Muscle layer of colon (tissue), 2 donors: ENCODE measurements around the gene FIBCD1.

ENCODE experiments used
- H3K27ac ChIP-seq: one replicate; pipeline ENCODE4 v1.7.0; 2013; ENCODE audit warnings: low read depth, mild to moderate bottlenecking, low read length, moderate library complexity
- H3K27me3 ChIP-seq, 2 donors: one replicate each; pipeline ENCODE4 v1.7.0; 2013; ENCODE audit warnings: low read length in 2 of 2, mild to moderate bottlenecking in 2 of 2; ENCODE audit not compliant: insufficient read depth in 2 of 2, control insufficient read depth in 1 of 2
- H3K36me3 ChIP-seq: one replicate; pipeline ENCODE4 v1.7.0; 2013; ENCODE audit warnings: mild to moderate bottlenecking, low read length; ENCODE audit not compliant: insufficient read depth
- H3K4me1 ChIP-seq: one replicate; pipeline ENCODE4 v1.7.0; 2013; ENCODE audit warnings: mild to moderate bottlenecking, low read length; ENCODE audit not compliant: insufficient read depth
- H3K4me3 ChIP-seq, 2 donors: one replicate each; pipeline ENCODE4 v1.7.0; 2013; ENCODE audit warnings: low read length in 2 of 2, low read depth in 1 of 2, mild to moderate bottlenecking in 1 of 2, moderate library complexity in 1 of 2
- H3K9ac ChIP-seq: one replicate; pipeline ENCODE4 v1.7.0; 2013; ENCODE audit warnings: low read length
- H3K9me3 ChIP-seq: one replicate; pipeline ENCODE4 v1.7.0; 2013; ENCODE audit warnings: mild to moderate bottlenecking, low read length
- donor health status: abdominal sarcoma.
- donor health status: Adenocarcinoma of cecum.

Gene FIBCD1

GRCh38 chr9:130948266-130948665, 9.2 kb upstream of the FIBCD1 start:
- Histone ChIP-seq H3K9ac (no peak overlapping the region), H3K36me3 (no peaks in the 10 kb centered on the region), H3K27ac (no peak overlapping the region), H3K9me3 (no peaks in the 10 kb centered on the region), H3K4me1 (no peaks in the 10 kb centered on the region), H3K4me3 (no peak overlapping the region), H3K27me3 (peaks cover 0 to 5% of the 10 kb centered on the region in 2 donors)

GRCh38 chr9:130947618-130948140, 8.6 kb upstream of the FIBCD1 start:
- Histone ChIP-seq H3K27me3 (peaks cover 0 to 7% of the 10 kb centered on the region in 2 donors), H3K27ac (no peak overlapping the region), H3K4me3 (no peak overlapping the region)

DNA sequence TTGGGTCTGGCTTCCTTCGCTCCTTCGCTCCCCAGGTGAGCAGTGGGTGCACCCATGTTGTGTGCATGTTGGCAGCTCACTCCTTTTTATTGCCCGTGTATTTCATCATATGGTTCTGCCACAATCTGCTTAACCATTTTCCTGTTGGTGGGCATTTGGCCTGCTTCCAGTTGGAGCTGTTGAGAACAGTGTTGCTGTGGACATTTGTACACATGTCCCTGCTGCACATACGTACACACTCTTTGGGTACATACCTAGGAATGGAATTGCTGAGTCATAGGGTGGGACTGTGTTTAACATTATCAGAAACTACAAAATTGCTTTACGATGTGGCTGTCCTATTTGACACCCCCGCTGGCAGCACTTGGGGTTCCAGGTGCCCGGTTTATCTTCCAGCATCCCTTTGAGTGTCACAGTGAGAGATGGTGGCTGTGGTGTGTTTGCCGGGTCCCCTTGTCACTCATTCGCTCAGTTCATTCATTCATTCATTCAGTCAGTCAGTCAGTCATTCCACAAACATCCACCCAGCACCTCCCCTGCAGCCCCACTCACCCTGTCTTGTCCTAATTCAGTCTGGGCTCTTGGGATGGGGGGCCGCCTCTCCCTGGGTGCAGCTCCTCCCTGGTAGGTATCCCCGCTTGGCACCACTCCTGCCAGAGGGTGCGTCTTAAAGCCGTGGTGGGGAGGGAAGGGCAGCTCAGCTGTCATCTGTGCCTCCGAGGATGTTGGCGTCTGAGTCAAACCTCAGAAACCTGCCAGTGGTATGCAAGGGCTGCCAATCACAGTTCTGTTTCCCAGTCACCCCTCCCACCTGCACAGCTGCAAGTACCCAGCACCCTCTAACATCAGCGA, 7.9 kb upstream of the FIBCD1 start:
- H3K27me3 ChIP-seq, result peaks cover 4 to 9% of the 10 kb centered on the region in 2 donors
- no peaks in the 10 kb centered on the region for H3K4me1 ChIP-seq
- no peak overlapping the region for H3K4me3 ChIP-seq
- H3K36me3 ChIP-seq, result no peaks in the 10 kb centered on the region
- H3K9ac ChIP-seq, result no peak overlapping the region
- H3K27ac ChIP-seq, result no peak overlapping the region
- H3K9me3 ChIP-seq, result no peaks in the 10 kb centered on the region

More at GRCh38 chr9:130947618-130948140, 8.6 kb upstream of the FIBCD1 start:
- Histone ChIP-seq H3K9me3 (no peaks in the 10 kb centered on the region), H3K9ac (no peak overlapping the region), H3K4me1 (no peaks in the 10 kb centered on the region), H3K36me3 (no peaks in the 10 kb centered on the region)

GRCh38 chr9:130945173-130945572, 6.1 kb upstream of the FIBCD1 start:
- Histone ChIP-seq H3K4me1 (no peaks in the 10 kb centered on the region), H3K4me3 (no peak overlapping the region), H3K9ac (no peak overlapping the region), H3K27ac (no peak overlapping the region), H3K27me3 (peaks cover 14 to 27% of the 10 kb centered on the region in 2 donors), H3K36me3 (no peaks in the 10 kb centered on the region), H3K9me3 (no peaks in the 10 kb centered on the region)

DNA sequence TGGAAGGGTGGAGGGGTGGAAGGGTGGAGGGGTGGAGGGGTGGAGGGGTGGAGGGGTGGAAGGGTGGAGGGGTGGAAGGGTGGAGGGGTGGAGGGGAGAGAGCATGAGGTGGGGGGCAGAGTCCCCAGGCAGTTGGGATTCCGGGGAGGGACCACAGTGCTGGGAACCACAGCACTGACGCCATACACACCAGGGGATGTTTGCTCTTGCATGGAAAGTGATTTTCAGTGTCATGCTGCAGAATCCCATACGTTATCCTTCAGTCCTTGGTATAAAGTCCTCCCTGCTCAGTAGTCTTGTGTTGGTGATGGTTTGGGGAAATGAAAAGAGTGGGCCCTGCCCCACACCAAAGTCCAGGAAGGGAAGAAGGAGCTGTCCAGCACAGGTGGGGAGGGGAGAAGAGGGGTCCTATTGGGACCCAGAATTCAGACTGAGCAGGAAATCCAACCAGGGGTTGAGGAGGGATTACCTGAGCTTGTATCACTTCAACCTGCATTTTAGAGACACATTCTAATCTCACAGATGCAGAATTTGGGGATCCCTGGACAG, 5.5 kb upstream of the FIBCD1 start:
- no peaks in the 10 kb centered on the region for H3K9me3 ChIP-seq
- H3K4me1 ChIP-seq, result no peaks in the 10 kb centered on the region
- H3K27ac ChIP-seq, result no peak overlapping the region
- no peak overlapping the region for H3K4me3 ChIP-seq
- H3K9ac ChIP-seq, result no peak overlapping the region
- H3K36me3 ChIP-seq, result no peaks in the 10 kb centered on the region
- peaks cover 16 to 33% of the 10 kb centered on the region in 2 donors for H3K27me3 ChIP-seq

- no peak overlapping the region for H3K4me3 ChIP-seq
- no peaks in the 10 kb centered on the region for H3K36me3 ChIP-seq
- H3K27me3 ChIP-seq, result peaks cover 16 to 41% of the 10 kb centered on the region in 2 donors
- no peak overlapping the region for H3K27ac ChIP-seq
- no peaks in the 10 kb centered on the region for H3K9me3 ChIP-seq
- no peak overlapping the region for H3K9ac ChIP-seq
- no peaks in the 10 kb centered on the region for H3K4me1 ChIP-seq
Measured at GRCh38 chr9:130943777-130944176, 4.7 kb upstream of the FIBCD1 start.

DNA sequence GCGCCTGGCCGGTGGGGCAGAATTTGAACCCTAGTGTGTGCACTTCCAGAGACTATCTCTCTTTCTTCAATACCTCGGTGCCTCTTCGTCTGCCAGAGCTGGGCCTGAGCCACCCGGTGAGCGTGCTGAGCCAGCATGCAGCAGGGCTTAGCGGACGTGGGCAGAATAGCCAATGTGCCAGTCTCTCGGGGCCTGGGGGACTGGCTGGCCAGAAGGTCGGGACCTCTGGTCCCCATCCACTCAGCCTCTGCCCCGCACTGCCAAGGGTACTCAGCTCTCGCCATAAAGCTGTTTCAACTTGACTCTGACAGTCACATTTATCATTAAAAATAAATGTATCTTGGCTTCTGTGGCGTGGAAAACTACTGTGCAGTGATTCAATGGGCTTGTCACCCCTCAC, 4.2 kb upstream of the FIBCD1 start:
- Histone ChIP-seq H3K36me3 (no peaks in the 10 kb centered on the region), H3K27me3 (peaks cover 16 to 45% of the 10 kb centered on the region in 2 donors), H3K4me3 (no peak overlapping the region), H3K27ac (no peak overlapping the region), H3K4me1 (no peaks in the 10 kb centered on the region), H3K9ac (no peak overlapping the region), H3K9me3 (no peaks in the 10 kb centered on the region)

GRCh38 chr9:130942679-130943078, 3.6 kb upstream of the FIBCD1 start:
- Histone ChIP-seq H3K4me1 (peaks cover 5% of the 10 kb centered on the region), H3K4me3 (no peak overlapping the region), H3K9me3 (no peaks in the 10 kb centered on the region), H3K27me3 (peaks cover 22 to 50% of the 10 kb centered on the region in 2 donors), H3K27ac (no peak overlapping the region), H3K9ac (no peak overlapping the region), H3K36me3 (no peaks in the 10 kb centered on the region)

DNA sequence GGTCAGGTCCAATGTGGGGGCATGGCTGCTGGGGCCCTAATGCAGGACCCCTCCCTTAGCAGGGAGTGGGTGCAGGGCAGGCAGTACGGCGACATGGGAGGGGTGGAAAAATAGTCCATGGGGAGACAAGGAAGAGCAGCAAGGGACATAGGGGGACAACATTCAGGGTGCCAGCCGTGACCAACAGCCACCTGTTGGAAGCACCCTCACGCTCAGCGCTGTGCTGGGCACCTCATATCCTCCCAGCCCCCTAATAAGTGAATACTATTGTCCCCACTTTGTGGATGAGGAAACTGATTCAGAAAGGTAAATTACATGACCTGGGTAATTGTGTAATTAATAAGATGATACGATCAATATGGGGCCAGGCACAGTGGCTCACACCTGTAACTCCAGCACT, 3.0 kb upstream of the FIBCD1 start:
- no peak overlapping the region for H3K27ac ChIP-seq
- H3K9me3 ChIP-seq, result no peaks in the 10 kb centered on the region
- peaks cover 27 to 54% of the 10 kb centered on the region in 2 donors for H3K27me3 ChIP-seq
- no peak overlapping the region for H3K9ac ChIP-seq
- H3K36me3 ChIP-seq, result no peaks in the 10 kb centered on the region
- no peak overlapping the region for H3K4me3 ChIP-seq
- H3K4me1 ChIP-seq, result peaks cover 5% of the 10 kb centered on the region

DNA sequence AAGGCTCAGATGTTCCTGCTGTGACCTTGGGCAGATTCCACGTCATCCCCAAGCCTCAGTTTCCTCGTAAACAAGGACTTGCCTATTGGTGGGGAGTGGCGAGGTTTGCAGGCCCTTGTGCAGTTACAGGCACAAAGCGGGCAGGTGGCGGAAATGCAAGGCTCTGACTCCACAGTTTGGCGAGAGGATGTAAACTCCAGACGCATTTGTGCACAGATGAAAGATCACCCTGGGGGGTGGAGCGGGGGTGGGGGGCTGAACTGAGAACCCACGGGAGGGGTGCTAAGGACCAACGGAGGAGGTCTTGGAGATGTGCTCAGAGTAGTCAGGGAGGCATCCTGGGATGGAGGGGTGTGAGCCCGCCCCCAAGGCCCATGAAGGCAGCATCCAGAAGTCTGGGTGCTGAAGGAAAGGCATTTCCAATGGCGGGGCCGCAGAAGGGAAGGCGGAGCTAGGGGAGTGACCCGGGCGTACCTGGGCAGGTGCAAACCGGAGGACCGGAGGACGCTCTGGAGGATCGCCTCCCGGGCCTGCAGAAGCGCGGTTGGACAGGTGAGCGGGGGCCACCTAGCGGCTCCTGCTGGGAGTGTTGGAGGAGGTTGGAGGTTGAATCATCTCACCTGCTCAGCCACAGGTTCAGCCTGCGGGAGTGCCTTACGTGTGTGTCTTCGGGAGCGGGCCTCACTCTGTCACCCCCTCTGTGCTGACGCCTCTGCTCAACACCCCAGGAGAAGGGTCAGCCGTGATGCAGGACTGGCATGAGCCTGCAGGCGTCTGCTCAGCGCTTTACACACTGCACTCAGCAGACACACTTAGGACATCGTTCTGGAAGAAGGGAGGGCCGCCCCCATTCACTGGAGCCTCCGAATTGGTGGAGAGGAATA, 1.9 kb upstream of the FIBCD1 start:
- no peak overlapping the region for H3K27ac ChIP-seq
- peaks cover 38 to 64% of the 10 kb centered on the region in 2 donors for H3K27me3 ChIP-seq
- no peaks in the 10 kb centered on the region for H3K36me3 ChIP-seq
- H3K9ac ChIP-seq, result no peak overlapping the region
- no peaks in the 10 kb centered on the region for H3K9me3 ChIP-seq
- H3K4me1 ChIP-seq, result peaks cover 5% of the 10 kb centered on the region
- no peak overlapping the region for H3K4me3 ChIP-seq

- H3K4me3 ChIP-seq, result peak overlapping the region in 1 of 2 donors; percentile 20
- H3K9me3 ChIP-seq, result no peaks in the 10 kb centered on the region
- no peak overlapping the region for H3K9ac ChIP-seq
- H3K4me1 ChIP-seq, result peaks cover 5% of the 10 kb centered on the region
- no peak overlapping the region for H3K27ac ChIP-seq
- H3K36me3 ChIP-seq, result no peaks in the 10 kb centered on the region
- H3K27me3 ChIP-seq, result peaks cover 46 to 72% of the 10 kb centered on the region in 2 donors
Measured at GRCh38 chr9:130940027-130940549, 1.0 kb upstream of the FIBCD1 start.
